Measurements from ENCODE around the gene PSMB7. TPM values are rescaled to one million over a fixed set of nuclear protein-coding genes. Genes with fewer than 3 reads are reported as not detected.
A peak's percentile ranks its signal among the peaks of the same experiment; 100 is the strongest.

Gene PSMB7
- total RNA-seq, 6 experiments from 2014 or later = 220 to 267 (median 263) TPM

DNA sequence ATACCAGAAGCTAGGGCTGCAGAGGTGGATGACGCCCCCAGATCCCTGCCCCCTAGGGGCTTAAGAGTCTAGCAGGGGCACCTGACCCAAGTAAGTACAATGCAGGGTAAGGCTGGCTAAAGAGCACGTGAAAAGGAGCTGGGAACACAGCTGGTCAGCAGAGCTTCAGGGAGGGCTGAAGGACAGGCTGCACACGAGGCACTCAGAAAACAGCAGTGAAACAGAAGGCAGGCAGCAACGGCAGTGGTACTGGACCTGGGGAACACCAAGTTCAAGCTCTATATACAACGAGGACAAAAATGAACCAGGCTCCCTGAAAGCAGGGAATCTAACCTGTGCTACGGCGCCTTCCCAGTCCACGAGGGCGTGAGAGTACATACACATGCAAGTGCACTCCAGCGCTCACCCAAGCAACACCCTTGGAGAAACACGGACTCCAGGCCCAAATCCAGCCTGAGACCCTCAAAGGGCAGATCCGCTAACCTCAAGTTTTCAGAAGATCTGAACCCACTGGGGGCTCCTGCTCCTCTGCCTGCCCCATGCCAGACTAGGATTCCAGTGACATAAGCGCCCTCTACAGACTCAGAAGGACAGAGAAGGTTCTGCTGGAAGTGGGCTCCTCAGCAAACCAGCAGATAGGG is 57.4 kb downstream of the PSMB7 start:
- H3K4me1 Mint-ChIP-seq (ENCODE audit: low read depth) = peaks cover 35% of the 10 kb centered on the region
- no peak for DNase-seq
- TF ChIP-seq, protein P1, sequence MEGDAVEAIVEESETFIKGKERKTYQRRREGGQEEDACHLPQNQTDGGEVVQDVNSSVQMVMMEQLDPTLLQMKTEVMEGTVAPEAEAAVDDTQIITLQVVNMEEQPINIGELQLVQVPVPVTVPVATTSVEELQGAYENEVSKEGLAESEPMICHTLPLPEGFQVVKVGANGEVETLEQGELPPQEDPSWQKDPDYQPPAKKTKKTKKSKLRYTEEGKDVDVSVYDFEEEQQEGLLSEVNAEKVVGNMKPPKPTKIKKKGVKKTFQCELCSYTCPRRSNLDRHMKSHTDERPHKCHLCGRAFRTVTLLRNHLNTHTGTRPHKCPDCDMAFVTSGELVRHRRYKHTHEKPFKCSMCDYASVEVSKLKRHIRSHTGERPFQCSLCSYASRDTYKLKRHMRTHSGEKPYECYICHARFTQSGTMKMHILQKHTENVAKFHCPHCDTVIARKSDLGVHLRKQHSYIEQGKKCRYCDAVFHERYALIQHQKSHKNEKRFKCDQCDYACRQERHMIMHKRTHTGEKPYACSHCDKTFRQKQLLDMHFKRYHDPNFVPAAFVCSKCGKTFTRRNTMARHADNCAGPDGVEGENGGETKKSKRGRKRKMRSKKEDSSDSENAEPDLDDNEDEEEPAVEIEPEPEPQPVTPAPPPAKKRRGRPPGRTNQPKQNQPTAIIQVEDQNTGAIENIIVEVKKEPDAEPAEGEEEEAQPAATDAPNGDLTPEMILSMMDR (IDR thresholded peaks at IDR 0.05) = peak; percentile 48
- H3K9me3 Mint-ChIP-seq = no peaks in the 10 kb centered on the region
- H3K36me3 Mint-ChIP-seq (ENCODE audit: low read depth) = peaks cover 21% of the 10 kb centered on the region; the same call in 1 of the 2 replicates
- peaks cover 9% of the 10 kb centered on the region for H3K27me3 Mint-ChIP-seq (ENCODE audit: insufficient read depth)
- H3K27ac Mint-ChIP-seq = peak overlapping the region; percentile 62; the same call in 1 of the 2 replicates
- H3K4me3 Mint-ChIP-seq = peak overlapping the region; percentile 40; the same call in 1 of the 2 replicates

DNA sequence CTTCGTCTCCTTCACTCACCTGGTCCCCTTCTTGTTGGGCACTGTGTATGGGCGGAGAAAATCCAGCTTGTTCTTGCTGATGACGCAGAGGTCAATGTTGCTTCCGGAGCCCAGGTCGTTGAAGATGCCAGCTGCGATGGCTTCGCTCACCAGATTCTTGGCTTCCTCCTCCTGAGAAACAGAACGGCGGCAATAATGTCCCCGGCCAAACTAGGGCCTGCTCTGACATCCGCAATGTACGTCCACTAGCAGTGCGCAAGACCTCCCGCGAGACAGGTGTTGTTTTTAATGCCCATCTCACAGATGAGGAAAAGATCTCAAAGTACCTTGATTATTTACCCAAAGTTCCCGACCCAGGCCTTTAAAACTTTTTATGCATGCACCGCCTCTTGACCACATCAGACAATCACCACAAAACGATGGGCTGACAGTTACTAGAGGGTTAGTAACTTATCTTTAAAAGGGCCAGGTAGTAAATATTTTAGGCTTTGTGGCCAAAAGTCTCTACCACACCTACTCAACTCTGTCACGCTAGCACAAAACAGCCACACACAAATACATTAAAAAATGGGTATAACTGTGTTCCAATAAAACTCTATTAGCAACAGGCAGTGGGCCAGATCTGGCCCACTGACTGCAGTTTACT is 58.4 kb downstream of the PSMB7 start:
- peaks cover 36% of the 10 kb centered on the region for H3K4me1 Mint-ChIP-seq (ENCODE audit: low read depth)
- H3K4me3 Mint-ChIP-seq = peak overlapping the region; percentile 40; the same call in 1 of the 2 replicates
- H3K36me3 Mint-ChIP-seq (ENCODE audit: low read depth) = peaks cover 29% of the 10 kb centered on the region
- TF ChIP-seq, protein P1 (IDR thresholded peaks at IDR 0.05) = no peak
- no peaks in the 10 kb centered on the region for H3K9me3 Mint-ChIP-seq
- peak overlapping the region; percentile 62 for H3K27ac Mint-ChIP-seq
- peaks cover 16% of the 10 kb centered on the region for H3K27me3 Mint-ChIP-seq (ENCODE audit: insufficient read depth)
- DNase-seq = no peak

DNA sequence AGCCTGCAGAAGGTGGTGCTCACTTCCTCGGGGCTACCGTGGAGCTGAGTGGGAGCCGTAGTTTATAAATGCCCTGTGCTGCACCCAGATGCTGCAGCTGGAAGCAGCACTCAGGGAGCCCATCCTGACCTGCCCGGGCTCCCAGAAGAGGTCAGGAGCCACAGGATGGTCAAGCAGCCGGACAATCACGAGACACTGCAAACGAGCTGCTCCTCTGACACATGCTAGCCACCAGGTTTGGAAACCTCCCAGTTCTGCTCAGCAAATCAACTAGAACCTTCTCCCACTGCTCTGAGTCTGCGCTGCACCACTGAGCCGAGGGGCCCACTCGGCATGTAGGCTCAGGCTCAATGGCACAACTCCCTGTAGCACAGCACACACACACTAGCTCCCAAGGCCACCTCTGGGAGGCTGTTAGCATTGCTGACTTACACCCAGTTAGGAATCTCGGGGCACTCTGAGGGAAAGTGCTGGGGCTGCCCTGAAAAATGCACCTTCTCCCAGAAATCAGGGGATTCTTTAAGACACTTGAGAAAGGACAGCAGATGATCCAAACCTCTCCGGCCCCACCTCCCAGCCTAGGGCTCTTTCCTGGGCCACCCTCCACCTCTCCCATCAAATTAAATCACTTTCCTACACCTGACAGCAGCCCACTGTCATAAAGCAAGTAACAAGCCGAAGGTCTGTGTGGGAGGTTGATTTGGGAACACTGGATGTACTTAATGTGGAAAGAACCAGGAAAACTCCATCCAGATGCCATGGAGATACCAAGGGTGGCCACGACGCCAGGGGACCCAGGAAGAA is 59.1 kb downstream of the PSMB7 start:
- DNase-seq = no peak
- H3K4me1 Mint-ChIP-seq (ENCODE audit: low read depth) = peaks cover 29% of the 10 kb centered on the region
- peaks cover 36% of the 10 kb centered on the region for H3K36me3 Mint-ChIP-seq (ENCODE audit: low read depth)
- peaks cover 22% of the 10 kb centered on the region for H3K27me3 Mint-ChIP-seq (ENCODE audit: insufficient read depth)
- H3K27ac Mint-ChIP-seq = peak overlapping the region; percentile 14; the same call in 1 of the 2 replicates
- TF ChIP-seq, protein P1 (IDR thresholded peaks at IDR 0.05) = no peak
- no peaks in the 10 kb centered on the region for H3K9me3 Mint-ChIP-seq
- H3K4me3 Mint-ChIP-seq = peak overlapping the region; percentile 5; the same call in 1 of the 2 replicates

DNA sequence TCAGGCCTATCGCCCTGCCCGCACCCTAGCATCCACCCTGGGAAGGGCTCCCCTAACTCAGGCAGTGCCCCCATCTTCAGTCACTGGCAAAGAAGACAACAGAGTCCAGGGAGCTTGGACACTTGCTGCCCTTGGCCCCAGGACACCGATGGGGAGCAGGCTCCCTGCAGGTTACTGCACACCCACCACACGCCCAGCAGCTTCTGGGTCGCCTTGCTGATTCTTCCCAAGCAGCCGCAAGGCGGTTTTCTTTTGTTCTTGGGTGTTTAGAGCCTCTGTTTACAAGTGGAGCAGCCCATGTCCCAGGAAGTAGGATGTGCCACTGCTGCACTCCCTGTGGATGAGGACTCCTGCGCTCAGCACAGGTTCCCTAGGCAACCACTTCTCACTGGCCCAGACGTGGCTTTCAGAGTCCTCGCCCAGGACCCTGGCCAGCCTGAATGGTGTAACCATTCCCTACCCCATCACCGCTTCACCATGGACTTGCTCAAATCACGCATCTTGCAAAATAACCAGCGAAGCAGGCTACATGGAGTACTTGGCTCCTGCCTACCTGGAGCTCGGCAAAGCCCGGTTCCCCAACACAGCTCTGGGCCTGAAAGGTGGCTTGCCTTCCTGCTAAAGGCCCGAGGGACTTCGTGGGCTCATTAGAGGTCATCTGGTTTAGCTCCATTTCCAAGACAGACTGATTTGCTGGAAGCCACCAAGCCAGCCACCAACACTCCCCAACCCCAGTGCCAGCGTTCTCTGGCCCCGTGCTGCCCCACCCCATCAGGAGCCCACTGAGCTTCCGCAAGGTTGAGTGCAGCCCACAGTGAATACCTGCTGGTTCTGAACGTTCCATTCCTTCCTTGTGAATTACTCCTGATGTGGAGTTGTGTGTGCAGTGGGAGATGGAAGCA is 60.0 kb downstream of the PSMB7 start:
- peak overlapping the region; percentile 63 for H3K27ac Mint-ChIP-seq

More for the DNA sequence above, 60.0 kb downstream of the PSMB7 start:
- Mint-ChIP-seq H3K4me1 (ENCODE audit: low read depth) (peaks cover 27% of the 10 kb centered on the region), H3K27me3 (ENCODE audit: insufficient read depth) (peaks cover 28% of the 10 kb centered on the region), H3K9me3 (no peaks in the 10 kb centered on the region), H3K4me3 (no peak overlapping the region), H3K36me3 (ENCODE audit: low read depth) (peaks cover 44% of the 10 kb centered on the region)
- TF ChIP-seq, protein P1 (IDR thresholded peaks at IDR 0.05) = no peak
- DNase-seq = no peak
